ENCODE results near the gene GATA3. TPM values are rescaled to one million over a fixed set of nuclear protein-coding genes. Genes with fewer than 3 reads are reported as not detected.

The GATA3 gene
- total RNA-seq, 2 experiments from 2014 or later = 24.4 to 27.2 TPM

- intact Hi-C loops (cut with micrococcal nuclease) = no loop called here
- ATAC-seq = peak; percentile 47
- ChIA-PET CTCF (interaction anchor here (1.3 kb wide), 1 partner anchor 18 kb away, joined by 3 read pairs; no protein-coding TSS in a partner anchor), POLR2A (interaction anchor here (1.3 kb wide), 1 partner anchor 10 kb away, joined by 4 read pairs; no protein-coding TSS in a partner anchor)
- peaks cover 60% of the 10 kb centered on the region for H3K36me3 Mint-ChIP-seq (ENCODE audit: low read depth)
- H3K9me3 Mint-ChIP-seq = no peaks in the 10 kb centered on the region
- no peaks in the 10 kb centered on the region for H3K27me3 Mint-ChIP-seq
- no peak overlapping the region for H3K4me3 Mint-ChIP-seq
- peak overlapping the region; percentile 17 for H3K27ac Mint-ChIP-seq
- peaks cover 43% of the 10 kb centered on the region for H3K4me1 Mint-ChIP-seq (ENCODE audit: low read depth)
- peak; percentile 40 for DNase-seq
- no peak for TF ChIP-seq CTCF (IDR thresholded peaks at IDR 0.05)
Measured at GRCh38 chr10:8073691-8074416, 19.4 kb downstream of the GATA3 start.

DNA sequence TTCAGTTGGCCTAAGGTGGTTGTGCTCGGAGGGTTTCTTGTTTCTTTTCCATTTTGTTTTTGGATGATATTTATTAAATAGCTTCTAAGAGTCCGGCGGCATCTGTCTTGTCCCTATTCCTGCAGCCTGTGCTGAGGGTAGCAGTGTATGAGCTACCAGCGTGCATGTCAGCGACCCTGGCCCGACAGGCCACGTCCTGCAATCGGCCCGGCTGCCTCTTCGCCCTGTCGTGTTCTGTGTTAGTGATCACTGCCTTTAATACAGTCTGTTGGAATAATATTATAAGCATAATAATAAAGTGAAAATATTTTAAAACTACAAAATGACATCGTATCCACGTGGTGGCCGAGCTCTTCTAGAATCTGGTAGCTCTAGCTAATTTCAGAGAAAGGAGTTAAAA lies 20.4 kb downstream of the GATA3 start:
- Mint-ChIP-seq H3K9me3 (no peaks in the 10 kb centered on the region), H3K4me3 (no peak overlapping the region), H3K36me3 (ENCODE audit: low read depth) (peaks cover 49% of the 10 kb centered on the region), H3K27me3 (no peaks in the 10 kb centered on the region), H3K27ac (no peak overlapping the region), H3K4me1 (ENCODE audit: low read depth) (peaks cover 33% of the 10 kb centered on the region)
- POLR2A ChIA-PET = interaction anchor here (0.6 to 1.3 kb wide), 3 partner anchors 9 to 1281 kb away, joined by 3 to 4 read pairs (median 4); no protein-coding TSS in a partner anchor
- CTCF ChIA-PET = interaction anchor here (1.3 to 1.5 kb wide), 3 partner anchors 9 to 17 kb away, joined by 3 to 6 read pairs (median 4); no protein-coding TSS in a partner anchor
- TF ChIP-seq CTCF (IDR thresholded peaks at IDR 0.05) = no peak
- intact Hi-C loops (cut with micrococcal nuclease) = no loop called here
- DNase-seq (no peak), ATAC-seq (no peak)

GRCh38 chr10:8075282-8076260 lies 21.1 kb downstream of the GATA3 start:
- Mint-ChIP-seq H3K27ac (no peak overlapping the region), H3K4me3 (no peak overlapping the region), H3K9me3 (no peaks in the 10 kb centered on the region), H3K4me1 (ENCODE audit: low read depth) (peaks cover 27% of the 10 kb centered on the region), H3K27me3 (no peaks in the 10 kb centered on the region), H3K36me3 (ENCODE audit: low read depth) (peaks cover 43% of the 10 kb centered on the region)
- ChIA-PET POLR2A (interaction anchor here (0.6 to 1.3 kb wide), 3 partner anchors 8 to 1282 kb away, joined by 3 to 4 read pairs (median 4); no protein-coding TSS in a partner anchor), CTCF (interaction anchor here (1.3 to 1.5 kb wide), 3 partner anchors 9 to 16 kb away, joined by 3 to 6 read pairs (median 4); no protein-coding TSS in a partner anchor)
- ATAC-seq (no peak), DNase-seq (no peak)
- TF ChIP-seq CTCF (IDR thresholded peaks at IDR 0.05) = no peak
- intact Hi-C loops (cut with micrococcal nuclease) = no loop called here

GRCh38 chr10:8076933-8077332 lies 22.4 kb downstream of the GATA3 start:
- H3K4me3 Mint-ChIP-seq = no peak overlapping the region
- ATAC-seq = no peak
- H3K36me3 Mint-ChIP-seq (ENCODE audit: low read depth) = peaks cover 40% of the 10 kb centered on the region
- no peaks in the 10 kb centered on the region for H3K9me3 Mint-ChIP-seq
- ChIA-PET CTCF (no interaction called here), POLR2A (no interaction called here)
- H3K27me3 Mint-ChIP-seq = no peaks in the 10 kb centered on the region
- TF ChIP-seq CTCF (IDR thresholded peaks at IDR 0.05) = no peak
- H3K27ac Mint-ChIP-seq = no peak overlapping the region
- no peak for DNase-seq
- H3K4me1 Mint-ChIP-seq (ENCODE audit: low read depth) = peaks cover 20% of the 10 kb centered on the region
- intact Hi-C loops (cut with micrococcal nuclease) = no loop called here

Measured in activated CD8-positive, alpha-beta T cell treated with anti-CD3 and anti-CD28 coated beads for 36 hours (primary cell).